Nephron (organoid): ENCODE measurements around the gene COA3.

Source experiments
- H3K27ac Mint-ChIP-seq, 3 experiments: 2 replicates each; pipeline ENCODE4 v1.8.0; 2020; ENCODE audit warnings: mixed read lengths in 3 of 3, mild to moderate bottlenecking in 2 of 3, moderate library complexity in 1 of 3
- H3K27me3 Mint-ChIP-seq: 2 replicates; pipeline ENCODE4 v1.8.0; 2021; ENCODE audit warnings: low read depth, mild to moderate bottlenecking, moderate library complexity, mixed read lengths
- H3K36me3 Mint-ChIP-seq: 2 replicates; pipeline ENCODE4 v1.8.0; 2020; ENCODE audit warnings: low read depth, mixed read lengths
- H3K4me1 Mint-ChIP-seq: 2 replicates; pipeline ENCODE4 v1.8.0; 2020; ENCODE audit warnings: mixed read lengths
- H3K4me3 Mint-ChIP-seq, 3 experiments: 2 replicates each; pipeline ENCODE4 v1.8.0; 2020; ENCODE audit warnings: mild to moderate bottlenecking in 3 of 3, mixed read lengths in 3 of 3, moderate library complexity in 2 of 3
- H3K9me3 Mint-ChIP-seq: 2 replicates; pipeline ENCODE4 v1.8.0; 2020; ENCODE audit warnings: mixed read lengths
- TF ChIP-seq, protein P1 (sequence below), 3 experiments: fragments of 200-600 bp; sonication (generic); IDR thresholded peaks; one replicate each; pipeline ENCODE4 v1.5.0; 2021; ENCODE audit warnings: antibody characterized with exemption in 3 of 3; ENCODE audit not compliant: unreplicated experiment in 3 of 3

Gene COA3

DNA sequence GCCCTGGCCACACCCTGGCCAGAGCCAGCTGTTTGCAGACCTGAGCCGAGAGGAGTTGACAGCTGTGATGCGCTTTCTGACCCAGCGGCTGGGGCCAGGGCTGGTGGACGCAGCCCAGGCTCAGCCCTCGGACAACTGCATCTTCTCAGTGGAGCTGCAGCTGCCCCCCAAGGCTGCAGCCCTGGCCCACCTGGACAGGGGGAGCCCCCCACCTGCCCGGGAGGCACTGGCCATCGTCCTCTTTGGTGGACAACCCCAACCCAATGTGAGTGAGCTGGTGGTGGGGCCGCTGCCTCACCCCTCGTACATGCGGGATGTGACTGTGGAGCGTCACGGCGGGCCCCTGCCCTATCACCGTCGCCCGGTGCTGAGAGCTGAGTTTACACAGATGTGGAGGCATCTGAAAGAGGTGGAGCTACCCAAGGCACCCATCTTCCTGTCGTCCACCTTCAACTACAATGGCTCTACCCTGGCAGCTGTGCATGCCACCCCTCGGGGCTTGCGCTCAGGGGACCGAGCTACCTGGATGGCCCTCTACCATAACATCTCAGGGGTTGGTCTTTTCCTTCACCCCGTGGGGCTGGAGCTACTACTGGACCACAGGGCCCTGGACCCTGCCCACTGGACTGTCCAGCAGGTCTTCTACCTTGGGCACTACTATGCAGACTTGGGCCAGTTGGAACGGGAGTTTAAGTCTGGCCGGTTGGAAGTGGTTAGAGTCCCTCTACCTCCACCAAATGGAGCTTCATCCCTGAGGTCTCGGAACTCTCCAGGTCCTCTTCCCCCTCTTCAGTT is 46.5 kb upstream of the COA3 start:
- Mint-ChIP-seq H3K27ac (no peak overlapping the region), H3K4me3 (no peak overlapping the region), H3K9me3 (no peaks in the 10 kb centered on the region), H3K36me3 (peaks cover 22% of the 10 kb centered on the region), H3K27me3 (no peaks in the 10 kb centered on the region), H3K4me1 (peaks cover under 1% of the 10 kb centered on the region)
- TF ChIP-seq, protein P1, sequence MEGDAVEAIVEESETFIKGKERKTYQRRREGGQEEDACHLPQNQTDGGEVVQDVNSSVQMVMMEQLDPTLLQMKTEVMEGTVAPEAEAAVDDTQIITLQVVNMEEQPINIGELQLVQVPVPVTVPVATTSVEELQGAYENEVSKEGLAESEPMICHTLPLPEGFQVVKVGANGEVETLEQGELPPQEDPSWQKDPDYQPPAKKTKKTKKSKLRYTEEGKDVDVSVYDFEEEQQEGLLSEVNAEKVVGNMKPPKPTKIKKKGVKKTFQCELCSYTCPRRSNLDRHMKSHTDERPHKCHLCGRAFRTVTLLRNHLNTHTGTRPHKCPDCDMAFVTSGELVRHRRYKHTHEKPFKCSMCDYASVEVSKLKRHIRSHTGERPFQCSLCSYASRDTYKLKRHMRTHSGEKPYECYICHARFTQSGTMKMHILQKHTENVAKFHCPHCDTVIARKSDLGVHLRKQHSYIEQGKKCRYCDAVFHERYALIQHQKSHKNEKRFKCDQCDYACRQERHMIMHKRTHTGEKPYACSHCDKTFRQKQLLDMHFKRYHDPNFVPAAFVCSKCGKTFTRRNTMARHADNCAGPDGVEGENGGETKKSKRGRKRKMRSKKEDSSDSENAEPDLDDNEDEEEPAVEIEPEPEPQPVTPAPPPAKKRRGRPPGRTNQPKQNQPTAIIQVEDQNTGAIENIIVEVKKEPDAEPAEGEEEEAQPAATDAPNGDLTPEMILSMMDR (IDR thresholded peaks at IDR 0.05; ENCODE audit: unreplicated experiment in 3 of 3), result no peak

DNA sequence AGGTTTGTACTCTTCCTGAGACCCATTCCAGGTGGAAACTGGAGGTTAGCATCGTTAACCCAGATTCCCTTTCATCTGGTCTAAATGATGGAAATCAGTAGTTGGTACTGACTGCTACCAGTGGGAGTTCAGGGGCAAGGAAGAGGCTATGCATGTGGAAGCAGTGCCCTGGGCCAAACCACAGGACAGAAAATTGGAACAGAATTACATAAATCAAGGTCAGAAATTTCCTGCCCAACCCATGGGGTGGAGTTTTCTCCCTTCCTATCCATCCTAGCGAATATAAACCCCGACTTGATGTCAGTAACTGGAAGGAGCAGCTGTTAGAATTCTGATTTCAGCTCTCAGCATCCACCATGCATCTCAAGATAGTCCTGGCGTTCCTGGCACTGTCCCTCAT is 45.8 kb upstream of the COA3 start, which contains the start of gene AOC2:
TSS of gene AOC2 (plus strand) at position 310 of the 400 bp plus-strand sequence. CDS start at position 357, 47 bp downstream.
- TF ChIP-seq, protein P1 (IDR thresholded peaks at IDR 0.05; ENCODE audit: unreplicated experiment in 3 of 3), result no peak
- H3K27me3 Mint-ChIP-seq, result no peaks in the 10 kb centered on the region
- no peak within 1 kb of the TSS for H3K4me3 Mint-ChIP-seq
- H3K36me3 Mint-ChIP-seq, result peaks cover 26% of the 10 kb centered on the region
- H3K9me3 Mint-ChIP-seq, result no peaks in the 10 kb centered on the region
- no peak within 1 kb of the TSS for H3K27ac Mint-ChIP-seq
- no peaks in the 10 kb centered on the region for H3K4me1 Mint-ChIP-seq

DNA sequence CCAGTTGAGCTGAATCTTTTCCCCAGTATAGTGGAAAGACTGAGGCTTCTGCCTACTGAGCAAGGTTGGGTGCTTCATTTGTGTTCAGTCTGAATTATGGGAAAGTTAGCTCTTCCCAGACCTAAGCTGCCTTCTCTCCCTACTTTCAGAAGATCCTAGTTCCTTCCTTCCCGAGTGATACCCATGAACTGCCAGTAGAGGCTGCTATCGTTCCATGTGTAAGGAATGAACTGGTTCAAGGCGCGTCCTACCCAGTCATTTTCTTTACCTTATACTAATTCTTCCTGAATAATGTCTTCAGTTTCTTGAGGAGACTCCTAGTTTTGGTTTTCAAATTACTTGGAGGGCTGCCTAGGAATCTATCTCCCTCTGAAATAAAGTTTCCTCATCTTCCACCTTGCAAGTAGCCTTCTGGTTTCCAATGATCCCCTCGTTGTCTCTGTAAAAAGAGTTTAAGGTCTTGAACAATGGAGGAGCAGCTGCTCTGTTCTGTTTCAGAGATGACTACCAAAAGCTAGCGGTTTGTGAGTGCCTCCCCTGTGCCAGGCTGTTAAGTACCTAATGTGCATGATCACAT is 44.9 kb upstream of the COA3 start:
- Mint-ChIP-seq H3K27ac (no peak overlapping the region), H3K27me3 (no peaks in the 10 kb centered on the region), H3K4me3 (no peak overlapping the region), H3K9me3 (no peaks in the 10 kb centered on the region), H3K36me3 (peaks cover 34% of the 10 kb centered on the region), H3K4me1 (no peaks in the 10 kb centered on the region)
- TF ChIP-seq, protein P1 (IDR thresholded peaks at IDR 0.05; ENCODE audit: unreplicated experiment in 3 of 3), result peak; percentile 84 to 95 (median 88)

DNA sequence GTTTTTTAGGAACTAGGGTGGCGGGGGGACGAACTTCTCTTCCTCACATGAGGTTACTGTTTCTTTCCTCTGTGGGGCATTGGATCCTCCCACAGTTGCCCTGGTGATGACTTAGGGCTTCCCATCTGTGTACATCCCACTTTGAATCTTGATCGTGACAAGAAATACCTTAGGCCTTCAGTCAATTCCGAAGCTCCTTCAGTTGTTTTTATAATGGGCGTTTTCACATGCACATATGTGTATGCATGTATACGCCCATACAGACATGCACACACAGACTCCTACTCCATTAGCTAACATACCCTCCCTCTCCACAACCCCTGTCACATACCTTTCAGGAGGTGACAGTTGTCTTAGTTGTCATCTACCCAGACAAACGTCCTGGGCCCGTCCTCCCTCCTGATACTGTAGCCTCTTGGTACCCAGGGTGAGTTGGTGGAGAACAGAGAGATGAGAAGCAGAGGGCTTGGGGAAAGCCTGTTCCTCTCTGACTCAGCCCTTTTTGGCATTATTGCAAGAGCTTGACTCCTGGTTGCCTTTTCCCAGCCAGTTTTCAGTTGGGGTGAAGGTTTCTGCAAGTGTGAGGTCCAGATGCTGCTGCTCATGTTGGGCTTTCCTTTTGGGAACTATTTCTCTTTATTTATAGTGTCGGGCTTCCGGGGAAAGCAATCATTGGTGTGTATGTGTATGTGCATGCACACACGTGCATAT is 43.6 kb upstream of the COA3 start:
- no peak overlapping the region for H3K4me3 Mint-ChIP-seq
- H3K9me3 Mint-ChIP-seq, result no peaks in the 10 kb centered on the region
- TF ChIP-seq, protein P1 (IDR thresholded peaks at IDR 0.05; ENCODE audit: unreplicated experiment in 3 of 3), result no peak
- H3K27me3 Mint-ChIP-seq, result no peaks in the 10 kb centered on the region
- H3K4me1 Mint-ChIP-seq, result no peaks in the 10 kb centered on the region
- no peak overlapping the region for H3K27ac Mint-ChIP-seq
- H3K36me3 Mint-ChIP-seq, result peaks cover 43% of the 10 kb centered on the region

DNA sequence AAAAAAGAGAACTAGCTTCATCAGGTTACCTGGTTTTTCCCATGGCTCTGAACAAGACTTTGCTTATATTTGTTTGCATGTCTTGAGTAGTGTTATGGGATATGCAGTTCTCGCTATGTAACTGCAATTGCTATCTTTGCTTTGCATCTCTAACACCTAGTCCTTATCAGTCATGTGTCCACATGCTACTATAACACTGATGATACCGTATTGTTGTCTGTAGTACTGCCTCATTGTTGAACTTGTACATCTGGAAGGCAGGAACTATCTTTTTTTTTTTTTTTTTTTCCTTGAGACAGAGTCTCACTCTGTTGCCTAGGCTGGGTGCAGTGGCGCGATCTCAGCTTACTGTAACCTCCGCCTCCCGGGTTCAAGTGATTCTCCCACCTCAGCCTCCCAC is 37.2 kb upstream of the COA3 start:
- H3K27me3 Mint-ChIP-seq, result no peaks in the 10 kb centered on the region
- no peak overlapping the region for H3K27ac Mint-ChIP-seq
- TF ChIP-seq, protein P1 (IDR thresholded peaks at IDR 0.05; ENCODE audit: unreplicated experiment in 3 of 3), result no peak
- no peaks in the 10 kb centered on the region for H3K9me3 Mint-ChIP-seq
- peak overlapping the region; percentile 50 to 75 (median 59) for H3K4me3 Mint-ChIP-seq
- H3K4me1 Mint-ChIP-seq, result peaks cover 20% of the 10 kb centered on the region
- peaks cover 36% of the 10 kb centered on the region for H3K36me3 Mint-ChIP-seq
